Psoas muscle (tissue), 8 donors: ENCODE measurements around the gene IFNA14. TPM values are rescaled to one million over a fixed set of nuclear protein-coding genes. Genes with fewer than 3 reads are reported as not detected.

Experiments used
- ATAC-seq, 4 donors: fragments of 200-7000 bp; cut with Tn5 transposase; one replicate each; pipeline ENCODE4 v1.9.1; 2020; ENCODE audit warnings: moderate library complexity in 3 of 4, mild to moderate bottlenecking in 2 of 4
- DNase-seq, 2 donors: peaks; one replicate each; pipeline ENCODE4 v3.0.0-alpha.2; 2020
- H3K27ac ChIP-seq: fragments of 200-600 bp; one replicate; pipeline ENCODE4 v1.8.0; 2022
- H3K27me3 ChIP-seq, 3 donors: fragments of 200-600 bp in 1 of 3; one replicate each; pipeline versions ENCODE4 v1.6.1 to v1.8.0; 2013 to 2022; ENCODE audit warnings: low read length in 2 of 3, mild to moderate bottlenecking in 2 of 3, moderate library complexity in 1 of 3; ENCODE audit not compliant: insufficient read depth in 3 of 3
- H3K36me3 ChIP-seq, 2 donors: fragments of 200-600 bp in 1 of 2; one replicate each; pipeline versions ENCODE4 v1.6.1 to v1.8.0; 2013 to 2022; ENCODE audit warnings: low read depth in 1 of 2, mild to moderate bottlenecking in 1 of 2, moderate library complexity in 1 of 2; ENCODE audit not compliant: insufficient read depth in 1 of 2
- H3K4me1 ChIP-seq: fragments of 200-600 bp; one replicate; pipeline ENCODE4 v1.8.0; 2022
- H3K4me3 ChIP-seq: fragments of 200-600 bp; one replicate; pipeline ENCODE4 v1.8.0; 2022; ENCODE audit warnings: mild to moderate bottlenecking
- H3K9me3 ChIP-seq: fragments of 200-600 bp; one replicate; pipeline ENCODE4 v1.8.0; 2022
- WGBS, 3 donors: extraction: QIAGEN DNeasy Blood & Tissue Kit; methylation state at CpG; one replicate each; pipeline versions ENCODE4 v1.1.6 to v1.1.7; 2013; 5-methylcytosine and 5-hydroxymethylcytosine counted together
- intact Hi-C, 2 donors: fragments of 100-400 bp; cut with DNase I; formaldehyde crosslinking; loops; one replicate each; pipeline versions ENCODE4 v1.11.0 to v1.14.2; 2022
- polyA plus RNA-seq, 3 donors: library from polyadenylated mRNA; stranded (reverse); fragments of 200-250 nt; gene quantifications; one replicate each; pipeline ENCODE4 v1.2.3, GENCODE V29; 2013
- total RNA-seq, 4 donors: library from RNA; stranded (reverse); fragmentation: NEBNext Ultra II Directional in 2 of 4; extraction: Animal tissue kit (Norgen Biotek cat#: 25700) in 2 of 4; gene quantifications; one replicate each; pipeline versions ENCODE4 v1.2.1 to v1.2.4, GENCODE V29; 2021 to 2023
- TF ChIP-seq, protein P1 (sequence below): fragments of 200-600 bp; IDR thresholded peaks from one replicate; pipeline ENCODE4 v1.8.0; 2022; ENCODE audit warnings: antibody characterized with exemption
- donor health status: healthy with polysubstance abuse.
- donor health status: DM: no; HTN: no; CAD: no; lungs with moderate emphysema.
- donor health status: Bipolar disorder and iron deficiency.
- donor health status: healthy.
- donor health status: DM: yes; HTN: yes; CAD: no.
- donor health status: DM: no; HTN: no; CAD: no.
- donor health status: DM: no; HTN: no; CAD: no.
- donor health status: DM: yes; HTN: yes; CAD: no.

IFNA14 gene
- total and polyA plus RNA-seq, 7 donors = not detected

DNA sequence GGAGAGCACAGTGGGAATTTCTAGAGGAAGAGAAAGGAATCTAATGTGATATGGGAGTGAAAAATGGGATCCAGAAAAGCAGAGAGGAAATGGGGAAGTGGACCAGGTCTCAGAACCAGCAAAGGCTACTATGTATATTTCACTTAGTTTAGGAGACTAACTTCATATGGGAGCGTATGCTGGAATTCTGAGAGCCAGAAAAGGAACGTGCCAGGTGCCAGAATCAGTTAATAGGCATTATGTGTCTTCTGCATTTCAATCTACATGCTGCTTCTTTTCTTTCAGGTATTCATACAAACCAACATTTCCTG is 28.5 kb upstream of the IFNA14 start:
- TF ChIP-seq, protein P1, sequence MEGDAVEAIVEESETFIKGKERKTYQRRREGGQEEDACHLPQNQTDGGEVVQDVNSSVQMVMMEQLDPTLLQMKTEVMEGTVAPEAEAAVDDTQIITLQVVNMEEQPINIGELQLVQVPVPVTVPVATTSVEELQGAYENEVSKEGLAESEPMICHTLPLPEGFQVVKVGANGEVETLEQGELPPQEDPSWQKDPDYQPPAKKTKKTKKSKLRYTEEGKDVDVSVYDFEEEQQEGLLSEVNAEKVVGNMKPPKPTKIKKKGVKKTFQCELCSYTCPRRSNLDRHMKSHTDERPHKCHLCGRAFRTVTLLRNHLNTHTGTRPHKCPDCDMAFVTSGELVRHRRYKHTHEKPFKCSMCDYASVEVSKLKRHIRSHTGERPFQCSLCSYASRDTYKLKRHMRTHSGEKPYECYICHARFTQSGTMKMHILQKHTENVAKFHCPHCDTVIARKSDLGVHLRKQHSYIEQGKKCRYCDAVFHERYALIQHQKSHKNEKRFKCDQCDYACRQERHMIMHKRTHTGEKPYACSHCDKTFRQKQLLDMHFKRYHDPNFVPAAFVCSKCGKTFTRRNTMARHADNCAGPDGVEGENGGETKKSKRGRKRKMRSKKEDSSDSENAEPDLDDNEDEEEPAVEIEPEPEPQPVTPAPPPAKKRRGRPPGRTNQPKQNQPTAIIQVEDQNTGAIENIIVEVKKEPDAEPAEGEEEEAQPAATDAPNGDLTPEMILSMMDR = no peak
- no peak for ATAC-seq
- peaks cover 0 to 3% (median 0%) of the 10 kb centered on the region in 3 donors for H3K27me3 ChIP-seq
- no peak overlapping the region for H3K4me3 ChIP-seq
- no peaks in the 10 kb centered on the region for H3K9me3 ChIP-seq
- WGBS, 3 donors = 26 to 38% (median 38%) methylated on average over 2 of the region's 2 CpGs
- DNase-seq = no peak
- H3K36me3 ChIP-seq = no peaks in the 10 kb centered on the region
- H3K4me1 ChIP-seq = no peaks in the 10 kb centered on the region
- intact Hi-C loops = no loop called here
- H3K27ac ChIP-seq = no peak overlapping the region

DNA sequence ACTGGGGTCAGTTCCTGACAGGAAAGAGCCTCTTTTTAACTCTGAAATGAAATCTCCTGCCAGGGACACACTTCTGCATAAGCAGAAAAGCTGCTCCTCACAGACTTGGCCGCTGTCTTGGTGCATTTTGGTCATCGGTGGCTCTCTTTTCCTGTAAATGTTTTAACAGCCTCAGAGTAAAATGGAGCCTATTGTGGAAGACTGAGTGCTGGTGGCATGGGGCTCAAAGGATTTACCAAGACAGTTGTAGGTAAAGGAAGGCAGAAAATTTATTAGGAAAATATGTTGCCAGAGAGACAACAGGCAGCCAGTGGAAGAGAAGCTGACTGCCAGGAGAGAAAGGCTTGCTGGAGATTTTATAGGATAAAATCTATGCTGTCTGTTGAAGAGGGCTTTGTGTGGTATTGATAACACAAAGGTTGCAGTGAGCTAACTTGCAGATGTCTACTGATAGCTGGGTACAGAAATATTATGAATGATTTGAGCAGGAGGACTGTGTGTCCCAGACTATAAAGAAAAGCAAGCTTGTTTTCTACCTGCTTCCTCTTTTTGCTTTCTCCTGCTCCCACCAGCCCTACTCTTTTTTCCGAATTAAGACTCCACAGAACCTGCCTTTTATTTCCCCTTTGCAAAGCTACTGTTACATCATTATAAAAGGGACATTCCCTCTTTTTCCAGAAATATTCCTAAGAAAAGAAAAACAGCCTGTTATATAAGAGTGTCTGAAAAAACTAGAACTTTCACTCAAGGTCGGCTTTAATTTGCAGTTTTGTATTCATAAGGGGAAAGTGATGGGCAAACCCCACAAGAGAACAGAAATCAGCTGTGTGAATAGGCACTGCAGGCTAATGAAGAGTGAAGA is 27.9 kb upstream of the IFNA14 start:
- no peak for DNase-seq
- 30 to 55% (median 39%) methylated on average over 4 of the region's 4 CpGs for WGBS, 3 donors

DNA sequence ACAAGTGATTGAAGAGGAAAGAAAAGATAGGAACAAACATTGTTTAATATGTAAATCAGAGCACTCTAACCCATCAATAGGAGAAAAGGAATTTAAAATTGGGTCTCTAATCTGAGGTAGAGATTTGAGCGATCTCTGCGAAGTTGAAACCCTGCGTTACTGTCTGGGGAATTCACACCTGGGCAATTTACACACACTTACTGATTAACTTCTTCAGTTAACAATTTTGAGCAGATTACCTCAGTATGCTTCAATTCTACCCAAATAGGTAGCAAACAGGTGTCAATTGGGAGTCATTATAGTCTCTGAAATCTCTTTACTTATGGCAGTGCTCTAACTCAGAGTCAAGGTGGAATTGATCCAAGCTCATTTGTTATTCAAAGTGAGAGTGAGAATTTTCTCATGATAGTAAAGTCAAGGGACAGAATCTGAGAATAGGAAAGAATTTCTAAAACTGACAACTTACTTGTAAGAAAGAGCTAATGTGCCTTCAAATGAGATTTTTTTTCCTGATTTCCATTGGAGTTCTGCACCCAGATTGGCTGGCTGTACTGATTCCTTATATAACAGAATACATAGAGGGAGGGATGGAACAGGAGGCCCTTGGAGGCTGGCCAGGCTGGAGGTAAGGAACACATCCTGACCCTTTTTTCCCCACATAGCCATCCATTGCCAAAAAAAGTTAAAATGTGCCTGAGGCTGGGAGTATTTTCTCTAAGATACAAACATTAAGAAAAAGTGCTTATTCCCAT is 27.1 kb upstream of the IFNA14 start:
- H3K36me3 ChIP-seq = no peaks in the 10 kb centered on the region
- no peak overlapping the region for H3K4me3 ChIP-seq
- DNase-seq = no peak
- no peaks in the 10 kb centered on the region for H3K9me3 ChIP-seq
- no peak overlapping the region for H3K27ac ChIP-seq
- intact Hi-C loops = no loop called here
- peaks cover 0 to 3% (median 0%) of the 10 kb centered on the region in 3 donors for H3K27me3 ChIP-seq
- no peaks in the 10 kb centered on the region for H3K4me1 ChIP-seq
- TF ChIP-seq, protein P1 = no peak
- WGBS, 3 donors = 17 to 23% (median 22%) methylated on average over 3 of the region's 3 CpGs
- no peak for ATAC-seq

More for the DNA sequence above, 27.9 kb upstream of the IFNA14 start:
- TF ChIP-seq, protein P1 = no peak
- H3K9me3 ChIP-seq = no peaks in the 10 kb centered on the region
- no peak overlapping the region for H3K4me3 ChIP-seq
- no peak overlapping the region for H3K27ac ChIP-seq
- H3K4me1 ChIP-seq = no peaks in the 10 kb centered on the region
- peaks cover 0 to 3% (median 0%) of the 10 kb centered on the region in 3 donors for H3K27me3 ChIP-seq
- intact Hi-C loops = no loop called here
- ATAC-seq = no peak
- no peaks in the 10 kb centered on the region for H3K36me3 ChIP-seq

DNA sequence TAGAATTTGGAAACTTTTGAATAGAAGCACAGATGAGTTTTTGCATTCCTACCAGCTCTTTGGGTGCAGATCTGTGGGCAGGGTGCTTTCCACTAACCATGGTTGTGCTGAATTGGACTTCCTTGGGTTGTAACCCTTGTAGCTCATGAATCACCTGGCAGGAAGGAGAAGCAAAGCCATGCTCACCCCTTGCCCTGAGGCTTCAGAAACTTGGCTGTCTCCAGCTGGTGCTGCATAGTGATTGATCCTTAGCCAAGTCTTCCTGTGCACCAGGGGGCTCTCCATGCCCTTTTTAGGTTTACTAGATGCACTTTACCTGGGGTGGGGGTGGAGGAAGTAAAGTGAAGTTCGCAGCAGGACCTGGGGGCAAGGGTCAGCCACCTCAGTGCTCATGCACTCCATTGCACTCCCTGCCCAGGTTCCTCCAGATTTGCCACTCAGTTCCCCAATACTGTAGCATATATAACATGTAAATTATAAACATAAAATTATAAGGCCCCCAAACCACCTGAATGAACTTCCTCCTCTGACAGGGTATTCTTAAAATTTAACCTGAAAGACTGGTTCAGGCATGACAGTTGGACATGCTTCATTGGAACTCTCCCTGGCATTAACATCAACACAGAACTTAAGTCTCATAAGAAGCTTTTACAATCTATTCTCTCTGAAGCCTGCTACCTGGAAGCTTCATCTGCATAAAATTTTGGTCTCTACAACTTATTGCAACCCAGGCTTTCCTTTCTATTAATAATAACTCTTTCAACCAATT is 25.8 kb upstream of the IFNA14 start:
- H3K4me3 ChIP-seq = no peak overlapping the region
- TF ChIP-seq, protein P1 = no peak
- ATAC-seq = no peak
- H3K27me3 ChIP-seq = peaks cover 0 to 3% (median 0%) of the 10 kb centered on the region in 3 donors
- WGBS, 3 donors = 33 to 36% (median 36%) methylated on average over 1 of the region's 1 CpG
- DNase-seq = no peak
- no peak overlapping the region for H3K27ac ChIP-seq
- intact Hi-C loops = no loop called here
- no peaks in the 10 kb centered on the region for H3K36me3 ChIP-seq
- H3K4me1 ChIP-seq = no peaks in the 10 kb centered on the region
- no peaks in the 10 kb centered on the region for H3K9me3 ChIP-seq
